Measurements from ENCODE around the gene KIF7. TPM values are rescaled to one million over a fixed set of nuclear protein-coding genes. Genes with fewer than 3 reads are reported as not detected.

The KIF7 gene
- total RNA-seq, 1 donor from 2014 or later: 13.9 TPM

GRCh38 chr15:89657686-89658200, 2.5 kb upstream of the KIF7 start:
- no peak for DNase-seq (ENCODE audit: low spot score)
- peaks cover 24% of the 10 kb centered on the region for H3K4me1 Mint-ChIP-seq (ENCODE audit: low read depth)

GRCh38 chr15:89656116-89656815, 999 bp upstream of the KIF7 start:
- Mint-ChIP-seq H3K9me3 (ENCODE audit: low read depth) (no peaks in the 10 kb centered on the region), H3K4me3 (ENCODE audit: unreplicated experiment) (peak overlapping the region; percentile 91), H3K4me1 (ENCODE audit: low read depth) (peaks cover 17% of the 10 kb centered on the region), H3K27ac (ENCODE audit: unreplicated experiment) (no peak overlapping the region), H3K36me3 (ENCODE audit: low read depth) (peaks cover 3% of the 10 kb centered on the region), H3K27me3 (ENCODE audit: low read depth) (no peaks in the 10 kb centered on the region)
- no peak for TF ChIP-seq CTCF (IDR thresholded peaks at IDR 0.05)
- DNase-seq (ENCODE audit: low spot score): no peak

More at GRCh38 chr15:89657686-89658200, 2.5 kb upstream of the KIF7 start:
- Mint-ChIP-seq H3K27ac (ENCODE audit: unreplicated experiment) (no peak overlapping the region), H3K36me3 (ENCODE audit: low read depth) (no peaks in the 10 kb centered on the region), H3K9me3 (ENCODE audit: low read depth) (no peaks in the 10 kb centered on the region), H3K27me3 (ENCODE audit: low read depth) (no peaks in the 10 kb centered on the region), H3K4me3 (ENCODE audit: unreplicated experiment) (no peak overlapping the region)
- no peak for TF ChIP-seq CTCF (IDR thresholded peaks at IDR 0.05)

- no peak for TF ChIP-seq CTCF (IDR thresholded peaks at IDR 0.05)
- DNase-seq (ENCODE audit: low spot score): peak; percentile 75
- Mint-ChIP-seq H3K36me3 (ENCODE audit: low read depth) (peaks cover 5% of the 10 kb centered on the region), H3K9me3 (ENCODE audit: low read depth) (no peaks in the 10 kb centered on the region), H3K27ac (ENCODE audit: unreplicated experiment) (peak overlapping the region; percentile 62), H3K27me3 (ENCODE audit: low read depth) (no peaks in the 10 kb centered on the region), H3K4me1 (ENCODE audit: low read depth) (peaks cover 17% of the 10 kb centered on the region), H3K4me3 (ENCODE audit: unreplicated experiment) (peak overlapping the region; percentile 91)
Observed at GRCh38 chr15:89654301-89654761, 936 bp downstream of the KIF7 start.

GRCh38 chr15:89653578-89653977, 1.7 kb downstream of the KIF7 start:
- H3K27ac Mint-ChIP-seq (ENCODE audit: unreplicated experiment): no peak overlapping the region
- H3K36me3 Mint-ChIP-seq (ENCODE audit: low read depth): peaks cover 5% of the 10 kb centered on the region
- DNase-seq (ENCODE audit: low spot score): no peak
- H3K9me3 Mint-ChIP-seq (ENCODE audit: low read depth): no peaks in the 10 kb centered on the region
- H3K4me1 Mint-ChIP-seq (ENCODE audit: low read depth): peaks cover 17% of the 10 kb centered on the region
- no peak for TF ChIP-seq CTCF (IDR thresholded peaks at IDR 0.05)
- no peaks in the 10 kb centered on the region for H3K27me3 Mint-ChIP-seq (ENCODE audit: low read depth)
- no peak overlapping the region for H3K4me3 Mint-ChIP-seq (ENCODE audit: unreplicated experiment)

- H3K4me1 Mint-ChIP-seq (ENCODE audit: low read depth): peaks cover 17% of the 10 kb centered on the region
- TF ChIP-seq CTCF (IDR thresholded peaks at IDR 0.05): no peak
- no peak overlapping the region for H3K27ac Mint-ChIP-seq (ENCODE audit: unreplicated experiment)
- peaks cover 8% of the 10 kb centered on the region for H3K36me3 Mint-ChIP-seq (ENCODE audit: low read depth)
- H3K27me3 Mint-ChIP-seq (ENCODE audit: low read depth): no peaks in the 10 kb centered on the region
- no peak overlapping the region for H3K4me3 Mint-ChIP-seq (ENCODE audit: unreplicated experiment)
- no peak for DNase-seq (ENCODE audit: low spot score)
- H3K9me3 Mint-ChIP-seq (ENCODE audit: low read depth): no peaks in the 10 kb centered on the region
Observed at GRCh38 chr15:89652666-89653065, 2.6 kb downstream of the KIF7 start.
